Epidermal melanocyte (primary cell): Measurements from ENCODE around the gene SV2A.
"Not testable (repeated sequence)": the region's sequence is repeated elsewhere in the genome, so short reads cannot be mapped to it uniquely, and the experiment has no call there.

Experiments
- DNase-seq: peaks from one replicate; pipeline ENCODE4 v3.0.0; 2011; ENCODE audit warnings: low spot score; ENCODE audit not compliant: insufficient read length

The SV2A gene

GRCh38 chr1:149886396-149887195 is 31.0 kb downstream of the SV2A start:
- DNase-seq: peak; percentile 64

GRCh38 chr1:149886121-149886395 is 31.6 kb downstream of the SV2A start:
- not testable (repeated sequence) for DNase-seq

GRCh38 chr1:149885339-149886120 is 32.1 kb downstream of the SV2A start:
- DNase-seq: peak; percentile 42

GRCh38 chr1:149884433-149885338 is 33.0 kb downstream of the SV2A start:
- DNase-seq: no peak

GRCh38 chr1:149883598-149884247 is 33.9 kb downstream of the SV2A start:
- DNase-seq: no peak

- no peak for DNase-seq
These were observed 35.8 kb downstream of the SV2A start for GRCh38 chr1:149881876-149882275.

- no peak for DNase-seq
These were observed 38.1 kb downstream of the SV2A start for GRCh38 chr1:149879556-149879955.

GRCh38 chr1:149877211-149877946 is 40.3 kb downstream of the SV2A start:
- DNase-seq: no peak

GRCh38 chr1:149873060-149873459 is 44.6 kb downstream of the SV2A start:
- not testable (repeated sequence) for DNase-seq

GRCh38 chr1:149866887-149867286 is 50.8 kb downstream of the SV2A start:
- not testable (repeated sequence) for DNase-seq

- DNase-seq: not testable (repeated sequence)
These were observed 56.1 kb downstream of the SV2A start for GRCh38 chr1:149861497-149862054.

- DNase-seq: not testable (repeated sequence)
These were observed 56.8 kb downstream of the SV2A start for GRCh38 chr1:149860684-149861496.

GRCh38 chr1:149860271-149860670 is 57.4 kb downstream of the SV2A start:
- DNase-seq: not testable (repeated sequence)
